Measurements from ENCODE around the gene PRKD1.
A peak's percentile ranks its signal among the peaks of the same experiment; 100 is the strongest.

PRKD1 gene

DNA sequence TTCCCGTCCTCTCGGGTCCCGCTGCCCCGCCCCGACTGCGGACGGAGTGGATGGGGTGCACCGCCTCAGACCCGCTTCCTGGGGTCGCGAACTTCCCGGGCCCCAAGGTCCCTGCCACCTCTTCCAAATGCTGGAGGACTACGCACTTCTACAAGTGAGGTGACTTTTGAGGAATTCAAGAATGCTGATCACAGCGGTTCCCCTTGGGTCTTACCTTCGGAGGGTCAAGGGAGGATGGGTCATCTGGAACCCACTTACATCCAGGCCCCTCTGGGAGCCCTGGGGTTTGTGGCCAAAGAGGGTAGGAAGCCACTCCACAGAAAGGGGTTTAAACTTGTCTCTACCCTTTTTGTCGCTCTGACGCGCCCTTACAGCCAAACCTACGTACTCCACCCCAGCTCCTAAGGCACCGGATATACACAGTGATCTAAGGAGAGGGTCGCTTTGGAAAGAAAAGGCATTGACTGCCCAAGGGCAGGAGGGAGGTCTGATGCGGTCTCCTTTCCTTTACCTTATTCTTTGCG is 532 bp upstream of the PRKD1 start:
- TF ChIP-seq POLR2AphosphoS5 (IDR thresholded peaks at IDR 0.05; ENCODE audit: low read depth, low read length) (no peak), TAF1 (IDR thresholded peaks at IDR 0.05; ENCODE audit: low read depth, low read length) (no peak), SPI1 (IDR thresholded peaks at IDR 0.05; ENCODE audit: low read depth, low read length) (no peak), POU2F2 (IDR thresholded peaks at IDR 0.05; ENCODE audit: low read depth, low read length) (no peak), PAX5 (IDR thresholded peaks at IDR 0.05; ENCODE audit: insufficient read depth, low read length, severe bottlenecking) (no peak), POLR2A (IDR thresholded peaks at IDR 0.05; ENCODE audit: low read depth, low read length) (no peak)

DNA sequence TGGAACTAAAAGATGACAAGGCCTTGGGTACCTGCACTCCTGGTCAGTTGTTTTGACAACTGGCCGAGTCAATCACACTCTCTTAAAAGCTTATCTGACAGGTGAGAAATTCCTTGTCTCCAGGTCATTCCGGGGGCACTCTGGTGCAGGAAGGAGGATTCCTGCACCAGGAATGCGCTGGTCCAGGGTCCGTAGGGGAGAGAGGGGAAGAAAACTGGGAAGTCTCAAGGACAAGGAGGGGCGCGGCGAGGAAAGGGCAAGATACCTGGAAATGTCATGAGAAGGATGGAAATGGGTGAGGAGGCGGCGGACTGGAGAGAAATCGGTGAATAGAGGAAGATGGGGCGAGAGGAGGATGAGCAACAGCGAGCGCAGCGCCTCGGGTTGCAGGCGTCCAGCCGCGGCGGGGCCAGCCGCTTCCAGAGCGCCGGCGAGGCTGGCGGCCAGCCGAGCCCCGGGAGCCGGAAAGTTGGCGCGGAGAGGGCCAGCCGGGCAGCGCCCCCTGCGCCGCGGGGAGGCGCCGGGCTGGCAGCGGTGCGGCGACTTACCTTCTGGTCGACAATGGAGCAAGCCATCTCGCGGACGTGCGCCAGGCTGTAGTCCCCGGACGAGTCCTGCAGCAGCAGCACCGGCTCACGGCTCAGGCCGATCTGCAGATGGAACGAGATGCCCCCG is 809 bp downstream of the PRKD1 start:
- FAIRE-seq (no peak), DNase-seq (ENCODE audit: insufficient read length, low spot score) (peak; percentile 24)
- TF ChIP-seq SPI1 (IDR thresholded peaks at IDR 0.05; ENCODE audit: low read depth, low read length) (no peak), POU2F2 (IDR thresholded peaks at IDR 0.05; ENCODE audit: low read depth, low read length) (no peak), POLR2AphosphoS5 (IDR thresholded peaks at IDR 0.05; ENCODE audit: low read depth, low read length) (no peak), POLR2A (IDR thresholded peaks at IDR 0.05; ENCODE audit: low read depth, low read length) (no peak), PAX5 (IDR thresholded peaks at IDR 0.05; ENCODE audit: insufficient read depth, low read length, severe bottlenecking) (no peak), TAF1 (IDR thresholded peaks at IDR 0.05; ENCODE audit: low read depth, low read length) (no peak)

More for the DNA sequence above, 532 bp upstream of the PRKD1 start:
- FAIRE-seq (no peak), DNase-seq (ENCODE audit: insufficient read length, low spot score) (no peak)

DNA sequence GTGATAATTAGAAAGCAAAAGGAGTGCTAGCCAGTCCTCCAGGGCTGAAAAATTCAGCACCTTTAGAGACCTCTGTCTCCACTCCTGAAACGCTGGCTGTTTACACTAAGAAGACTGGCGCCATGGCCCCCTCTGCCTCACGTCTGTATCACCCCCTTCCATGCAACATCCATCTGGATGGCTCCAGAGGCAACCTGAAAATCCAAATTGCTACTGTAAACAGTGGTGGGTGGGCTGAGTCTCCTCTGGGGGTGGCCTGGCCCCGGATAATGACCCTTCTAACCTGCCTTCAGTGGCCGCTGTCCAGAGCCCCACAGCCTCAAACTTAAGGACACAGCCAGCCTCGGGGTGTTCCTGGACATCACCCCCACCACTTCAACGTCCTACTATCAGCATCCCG is 1.4 kb downstream of the PRKD1 start:
- no peak for TF ChIP-seq TAF1 (IDR thresholded peaks at IDR 0.05; ENCODE audit: low read depth, low read length)
- no peak for TF ChIP-seq PAX5 (IDR thresholded peaks at IDR 0.05; ENCODE audit: insufficient read depth, low read length, severe bottlenecking)
- TF ChIP-seq POLR2AphosphoS5 (IDR thresholded peaks at IDR 0.05; ENCODE audit: low read depth, low read length), result no peak
- no peak for TF ChIP-seq POU2F2 (IDR thresholded peaks at IDR 0.05; ENCODE audit: low read depth, low read length)
- no peak for TF ChIP-seq SPI1 (IDR thresholded peaks at IDR 0.05; ENCODE audit: low read depth, low read length)
- TF ChIP-seq POLR2A (IDR thresholded peaks at IDR 0.05; ENCODE audit: low read depth, low read length), result no peak
- DNase-seq (ENCODE audit: insufficient read length, low spot score) (no peak), FAIRE-seq (no peak)

DNA sequence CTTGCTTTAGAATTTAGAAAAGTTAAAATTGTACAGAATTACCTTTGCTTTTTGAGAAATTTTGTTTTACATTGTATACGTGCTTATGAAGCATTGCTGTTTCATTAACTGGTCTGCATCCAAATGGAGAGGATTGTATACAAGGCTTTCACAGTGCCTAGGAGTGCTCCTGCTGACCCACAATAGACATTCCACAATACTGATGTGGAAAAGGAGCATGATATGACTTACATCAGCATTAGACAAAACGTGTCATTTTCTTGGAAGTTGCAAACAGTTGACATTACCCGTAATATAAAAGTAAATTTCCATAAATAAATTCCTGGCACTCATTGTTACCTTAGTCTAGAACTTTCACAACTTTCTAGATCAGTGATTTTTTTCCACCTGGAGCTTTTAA is 1.9 kb downstream of the PRKD1 start:
- DNase-seq (ENCODE audit: insufficient read length, low spot score), result no peak
- no peak for TF ChIP-seq POLR2AphosphoS5 (IDR thresholded peaks at IDR 0.05; ENCODE audit: low read depth, low read length)
- FAIRE-seq, result no peak

DNA sequence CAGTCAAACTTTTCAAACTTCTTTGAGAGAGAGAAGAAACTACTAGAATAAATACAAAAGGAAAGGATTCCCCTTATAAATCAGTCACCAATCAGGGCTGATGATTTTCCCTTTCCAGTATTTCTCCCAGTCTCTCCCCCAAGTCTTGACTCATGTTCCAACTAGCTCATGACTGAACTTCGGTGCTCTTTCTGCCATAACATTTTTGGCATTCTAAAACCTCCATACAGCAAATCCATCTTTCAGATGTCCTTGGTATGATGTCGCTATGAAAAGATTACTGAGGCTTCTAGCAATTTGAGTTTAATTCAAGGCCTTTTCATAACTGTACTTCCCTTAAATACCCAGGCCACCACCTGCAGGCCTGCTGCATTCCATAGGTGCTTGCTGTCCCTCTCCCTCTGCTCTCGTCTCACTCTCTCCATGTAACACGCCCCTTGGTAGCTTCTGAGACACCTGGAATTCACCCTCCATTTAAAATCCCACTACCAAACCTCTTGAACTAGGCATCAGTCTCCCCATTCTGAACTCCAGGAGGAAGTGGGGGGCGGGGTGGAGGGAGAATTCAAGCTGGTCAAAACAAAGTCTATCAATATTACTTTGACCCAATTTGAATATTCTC is 2.4 kb downstream of the PRKD1 start:
- DNase-seq (ENCODE audit: insufficient read length, low spot score) (no peak), FAIRE-seq (no peak)
- no peak for TF ChIP-seq POLR2A (IDR thresholded peaks at IDR 0.05; ENCODE audit: low read depth, low read length)
- TF ChIP-seq SPI1 (IDR thresholded peaks at IDR 0.05; ENCODE audit: low read depth, low read length), result no peak
- TF ChIP-seq PAX5 (IDR thresholded peaks at IDR 0.05; ENCODE audit: insufficient read depth, low read length, severe bottlenecking), result no peak
- no peak for TF ChIP-seq TAF1 (IDR thresholded peaks at IDR 0.05; ENCODE audit: low read depth, low read length)
- no peak for TF ChIP-seq POU2F2 (IDR thresholded peaks at IDR 0.05; ENCODE audit: low read depth, low read length)
- no peak for TF ChIP-seq POLR2AphosphoS5 (IDR thresholded peaks at IDR 0.05; ENCODE audit: low read depth, low read length)

DNA sequence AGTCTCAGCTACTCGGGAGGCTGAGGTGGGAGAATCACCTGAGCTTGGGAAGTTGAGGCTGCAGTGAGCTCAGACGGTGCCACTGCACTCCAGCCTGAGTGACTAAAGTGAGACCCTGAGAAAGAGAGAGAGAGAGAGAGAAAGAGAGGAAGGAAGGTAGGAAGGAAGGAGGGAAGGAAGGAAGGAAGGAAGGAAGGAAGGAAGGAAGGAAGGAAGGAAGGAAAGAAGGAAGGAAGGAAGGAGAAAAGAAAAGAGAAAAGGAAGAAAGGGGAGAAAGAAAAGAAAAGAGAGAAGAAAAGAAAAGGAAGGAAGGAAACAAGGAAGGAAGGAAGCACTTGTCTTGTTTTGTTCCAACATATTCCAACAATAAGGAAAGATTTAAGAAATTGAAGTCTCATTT is 7.8 kb downstream of the PRKD1 start:
- FAIRE-seq (no peak), DNase-seq (ENCODE audit: insufficient read length, low spot score) (no peak)
- TF ChIP-seq TAF1 (IDR thresholded peaks at IDR 0.05; ENCODE audit: low read depth, low read length) (no peak), PAX5 (IDR thresholded peaks at IDR 0.05; ENCODE audit: insufficient read depth, low read length, severe bottlenecking) (no peak), POLR2A (IDR thresholded peaks at IDR 0.05; ENCODE audit: low read depth, low read length) (no peak), SPI1 (IDR thresholded peaks at IDR 0.05; ENCODE audit: low read depth, low read length) (no peak), POLR2AphosphoS5 (IDR thresholded peaks at IDR 0.05; ENCODE audit: low read depth, low read length) (no peak), POU2F2 (IDR thresholded peaks at IDR 0.05; ENCODE audit: low read depth, low read length) (no peak)

DNA sequence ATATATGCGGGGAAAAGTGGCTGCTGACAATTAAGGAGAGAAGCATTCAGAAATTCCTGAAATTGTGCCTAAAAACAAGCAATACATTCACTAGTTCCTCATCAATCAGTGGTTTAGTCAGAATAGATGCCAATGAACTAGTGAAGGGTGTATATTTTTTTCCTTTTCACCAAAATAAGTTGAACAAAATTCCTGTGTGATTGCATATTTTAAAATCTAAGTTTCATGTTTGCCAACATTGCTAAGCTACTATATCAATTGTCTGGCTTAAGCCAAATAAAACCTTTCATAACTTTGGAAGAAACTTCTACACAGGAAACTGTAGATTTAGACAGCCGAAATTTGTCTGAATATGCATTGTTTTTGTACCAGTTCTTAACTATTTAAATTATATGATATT is 8.7 kb downstream of the PRKD1 start:
- no peak for DNase-seq (ENCODE audit: insufficient read length, low spot score)
- TF ChIP-seq POLR2A (IDR thresholded peaks at IDR 0.05; ENCODE audit: low read depth, low read length), result no peak
- TF ChIP-seq TAF1 (IDR thresholded peaks at IDR 0.05; ENCODE audit: low read depth, low read length), result no peak
- no peak for TF ChIP-seq POLR2AphosphoS5 (IDR thresholded peaks at IDR 0.05; ENCODE audit: low read depth, low read length)
- TF ChIP-seq PAX5 (IDR thresholded peaks at IDR 0.05; ENCODE audit: insufficient read depth, low read length, severe bottlenecking), result no peak
- TF ChIP-seq POU2F2 (IDR thresholded peaks at IDR 0.05; ENCODE audit: low read depth, low read length), result no peak
- no peak for TF ChIP-seq SPI1 (IDR thresholded peaks at IDR 0.05; ENCODE audit: low read depth, low read length)
- no peak for FAIRE-seq

DNA sequence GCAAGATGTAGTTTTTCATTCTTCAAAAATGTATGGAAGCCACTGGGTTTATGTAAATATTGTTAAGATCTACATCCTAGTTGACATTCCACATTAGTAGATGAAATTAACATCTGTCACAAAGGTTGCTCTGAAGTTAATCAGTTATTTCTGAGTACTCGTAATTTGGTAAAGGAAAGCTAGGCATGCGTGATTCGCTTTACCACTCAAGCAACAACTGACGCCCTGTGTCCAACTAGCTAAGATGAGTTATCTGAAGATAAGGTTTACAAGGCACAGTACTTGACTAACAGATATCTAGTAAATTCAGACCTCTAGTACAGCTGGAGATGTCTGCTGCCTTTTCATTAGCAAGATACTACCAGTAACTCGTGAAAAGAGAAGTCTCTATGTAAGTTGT is 14.1 kb downstream of the PRKD1 start:
- no peak for FAIRE-seq
- no peak for DNase-seq (ENCODE audit: insufficient read length, low spot score)

DNA sequence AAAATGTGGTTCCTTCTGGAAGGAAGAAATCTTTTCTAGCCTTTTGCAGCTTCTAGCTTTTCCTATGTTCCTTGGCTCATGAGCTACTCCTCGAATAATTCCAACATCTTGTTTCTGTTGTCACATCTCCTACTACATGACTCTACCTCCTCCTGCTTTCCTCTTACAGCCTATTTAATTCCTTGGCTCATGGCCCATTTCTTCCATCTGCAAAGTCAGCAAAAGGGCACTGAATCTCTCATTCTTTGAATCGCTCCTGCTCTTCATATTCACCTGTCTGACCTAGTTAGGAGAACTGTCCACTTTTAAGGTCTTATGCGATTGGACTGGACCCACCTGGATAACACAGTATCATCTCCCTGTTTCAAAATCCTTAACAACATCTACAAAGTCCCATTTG is 15.8 kb downstream of the PRKD1 start:
- DNase-seq (ENCODE audit: insufficient read length, low spot score), result no peak
- no peak for FAIRE-seq
- TF ChIP-seq PAX5 (IDR thresholded peaks at IDR 0.05; ENCODE audit: insufficient read depth, low read length, severe bottlenecking), result no peak

More for the DNA sequence above, 14.1 kb downstream of the PRKD1 start:
- TF ChIP-seq TAF1 (IDR thresholded peaks at IDR 0.05; ENCODE audit: low read depth, low read length) (no peak), POU2F2 (IDR thresholded peaks at IDR 0.05; ENCODE audit: low read depth, low read length) (no peak), SPI1 (IDR thresholded peaks at IDR 0.05; ENCODE audit: low read depth, low read length) (no peak)
